Measurements from ENCODE around the gene ENDOV. TPM values are rescaled to one million over a fixed set of nuclear protein-coding genes. Genes with fewer than 3 reads are reported as not detected.

The ENDOV gene
- total and polyA plus RNA-seq, 2 of the 13 experiments (the other 11 are each of a cell fraction or from before 2014, with no cell fraction given), result 15.1 to 17.1 TPM

GRCh38 chr17:80449194-80449929, 34.4 kb downstream of the ENDOV start:
- ChIA-PET CTCF (ENCODE audit: low intra/inter-chr PET ratio, low total read pairs) (no interaction called here), POLR2A (no interaction called here)
- peaks cover 26% of the 10 kb centered on the region for H3K4me1 ChIP-seq (ENCODE audit: insufficient read depth, low read length)
- ATAC-seq, result no peak
- no TSS peak for BruUV-seq (replicated peaks)
- TF ChIP-seq ZNF343 (CRISPR knock-in tag; IDR thresholded peaks at IDR 0.05) (no peak), IRF9 (CRISPR knock-in tag; IDR thresholded peaks at IDR 0.05; ENCODE audit: borderline replicate concordance) (no peak), ZNF746 (CRISPR knock-in tag; IDR thresholded peaks at IDR 0.05) (no peak), THYN1 (CRISPR knock-in tag; IDR thresholded peaks at IDR 0.05; ENCODE audit: borderline replicate concordance, low read depth) (no peak), MEF2D (CRISPR knock-in tag; IDR thresholded peaks at IDR 0.05) (no peak), KLF16 (CRISPR knock-in tag; IDR thresholded peaks at IDR 0.05) (no peak)
- no peaks in the 10 kb centered on the region for H3K9me3 ChIP-seq (ENCODE audit: low read length)
- H2AFZ ChIP-seq (ENCODE audit: low read length), result no peak overlapping the region
- no peak overlapping the region for H3K4me3 ChIP-seq (replicated peaks in 1 of 3; ENCODE audit: insufficient read depth in 1 of 3, low read depth in 2 of 3, low read length in 3 of 3)
- intact Hi-C loops (cut with micrococcal nuclease; ENCODE audit: unreplicated experiment), result no loop called here
- no peak overlapping the region for H3K4me2 ChIP-seq (ENCODE audit: low read depth, low read length)
- no peaks in the 10 kb centered on the region for H4K20me1 ChIP-seq (ENCODE audit: insufficient read depth, low read length)
- H3K9ac ChIP-seq (ENCODE audit: insufficient read depth, low read depth, low read length), result no peak overlapping the region
- no peak overlapping the region for H3K27ac ChIP-seq (ENCODE audit: extremely low read length, insufficient read depth, low read length)
- no peak for FAIRE-seq
- 38% methylated on average over 15 of the region's 27 CpGs for WGBS (ENCODE audit: low lambda C conversion rate)
- in situ Hi-C loops (cut with HindIII; ENCODE audit: extremely low pct_ligation_motif_present, low pct_unique_long_range_greater_than_20kb), result no loop called here
- H3K36me3 ChIP-seq (replicated peaks in 1 of 2; ENCODE audit: control insufficient read depth in 1 of 2, insufficient read depth in 2 of 2, low read length in 2 of 2), result no peaks in the 10 kb centered on the region
- peaks cover 11 to 45% of the 10 kb centered on the region in 2 experiments; a peak in 3 of 5 replicates for H3K27me3 ChIP-seq (ENCODE audit: control insufficient read depth in 1 of 2, insufficient read depth in 2 of 2, low read length in 2 of 2)
- DNase-seq (ENCODE audit: low spot score), result no peak
- no peaks in the 10 kb centered on the region for H3K79me2 ChIP-seq (ENCODE audit: insufficient read depth, low read length)
